ENCODE data around the gene VPS9D1. TPM values are rescaled to one million over a fixed set of nuclear protein-coding genes. Genes with fewer than 3 reads are reported as not detected.

Gene VPS9D1
- polyA plus RNA-seq, 3 donors, result 1.2 to 29.7 (median 1.6) TPM

DNA sequence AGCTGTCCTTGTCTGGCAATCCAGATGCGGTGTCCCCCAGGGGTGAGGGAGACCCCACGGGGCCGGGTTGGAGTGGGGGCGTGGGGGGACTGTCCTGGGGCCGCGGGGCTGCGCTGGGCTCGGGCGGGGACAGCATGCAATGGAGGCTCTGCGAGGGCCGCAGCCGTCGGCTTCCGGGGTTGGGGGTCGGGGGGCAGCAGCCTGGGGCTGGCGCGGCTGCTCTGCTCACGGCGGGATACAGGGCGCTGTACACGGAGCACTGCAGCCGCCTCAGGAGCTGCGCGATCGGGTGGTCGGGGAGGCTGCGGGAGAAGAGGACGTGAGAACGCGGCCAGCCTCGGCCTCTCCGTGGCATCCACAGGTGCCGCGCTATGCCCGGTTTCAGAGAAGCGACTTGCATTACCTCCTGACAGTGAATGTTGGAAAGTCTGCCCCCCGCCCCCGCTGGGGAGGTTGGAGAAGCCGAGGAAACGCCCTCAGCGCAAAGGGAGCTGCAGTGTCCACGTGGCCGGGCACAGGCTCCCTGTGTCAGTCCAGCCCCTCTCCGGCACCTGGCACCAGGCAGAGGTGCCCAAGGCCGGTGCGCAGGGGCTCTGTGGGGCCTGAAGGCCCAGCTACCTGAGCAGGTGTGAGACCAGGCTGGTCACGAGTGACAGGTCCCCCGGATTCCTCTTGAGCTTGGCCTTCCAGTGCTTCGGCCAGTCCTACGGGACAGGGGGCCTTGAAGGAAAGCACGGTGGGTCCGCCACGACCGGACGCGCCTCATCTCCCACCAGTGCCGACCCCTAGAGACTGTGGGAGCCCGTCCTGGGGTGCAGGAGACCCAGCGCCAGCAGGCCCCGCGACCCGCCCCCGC, 9.8 kb downstream of the VPS9D1 start:
- H3K4me1 Mint-ChIP-seq, result peaks cover 11% of the 10 kb centered on the region
- no peak for DNase-seq
- Histone ChIP-seq H3K79me2 (ENCODE audit: insufficient read depth, low read length) (no peaks in the 10 kb centered on the region), H3K4me2 (replicated peaks; ENCODE audit: extremely low read depth, low read length, poor library complexity, severe bottlenecking) (peak overlapping the region; percentile 74), H3K4me1 (ENCODE audit: control insufficient read depth in 1 of 2, insufficient read depth in 2 of 2, low read length in 2 of 2) (peaks cover 16 to 17% of the 10 kb centered on the region in 2 donors), H3K9me3 (replicated peaks in 1 of 2; ENCODE audit: control insufficient read depth in 1 of 2, insufficient read depth in 1 of 2, low read length in 2 of 2) (no peaks in the 10 kb centered on the region), H4K20me1 (ENCODE audit: insufficient read depth, low read length) (no peaks in the 10 kb centered on the region), H2AFZ (ENCODE audit: insufficient read depth, low read depth, low read length, poor library complexity, severe bottlenecking) (no peak overlapping the region), H3K27ac (ENCODE audit: low read depth in 1 of 2, low read length in 2 of 2) (no peak overlapping the region), H3K9ac (ENCODE audit: insufficient read depth, low read length, poor library complexity, severe bottlenecking) (no peak overlapping the region), H3K4me3 (replicated peaks in 1 of 3; ENCODE audit: low read depth in 2 of 3, low read length in 3 of 3) (no peak overlapping the region), H3K27me3 (ENCODE audit: control insufficient read depth in 2 of 2, insufficient read depth in 2 of 2, low read length in 2 of 2) (peaks cover 0 to 12% of the 10 kb centered on the region in 2 donors), H3K36me3 (replicated peaks in 1 of 2; ENCODE audit: control insufficient read depth in 1 of 2, insufficient read depth in 2 of 2, low read length in 2 of 2) (peaks cover 9 to 18% of the 10 kb centered on the region in 2 donors)
- intact Hi-C loops (cut with micrococcal nuclease), result no loop called here
- TF ChIP-seq, protein P1, sequence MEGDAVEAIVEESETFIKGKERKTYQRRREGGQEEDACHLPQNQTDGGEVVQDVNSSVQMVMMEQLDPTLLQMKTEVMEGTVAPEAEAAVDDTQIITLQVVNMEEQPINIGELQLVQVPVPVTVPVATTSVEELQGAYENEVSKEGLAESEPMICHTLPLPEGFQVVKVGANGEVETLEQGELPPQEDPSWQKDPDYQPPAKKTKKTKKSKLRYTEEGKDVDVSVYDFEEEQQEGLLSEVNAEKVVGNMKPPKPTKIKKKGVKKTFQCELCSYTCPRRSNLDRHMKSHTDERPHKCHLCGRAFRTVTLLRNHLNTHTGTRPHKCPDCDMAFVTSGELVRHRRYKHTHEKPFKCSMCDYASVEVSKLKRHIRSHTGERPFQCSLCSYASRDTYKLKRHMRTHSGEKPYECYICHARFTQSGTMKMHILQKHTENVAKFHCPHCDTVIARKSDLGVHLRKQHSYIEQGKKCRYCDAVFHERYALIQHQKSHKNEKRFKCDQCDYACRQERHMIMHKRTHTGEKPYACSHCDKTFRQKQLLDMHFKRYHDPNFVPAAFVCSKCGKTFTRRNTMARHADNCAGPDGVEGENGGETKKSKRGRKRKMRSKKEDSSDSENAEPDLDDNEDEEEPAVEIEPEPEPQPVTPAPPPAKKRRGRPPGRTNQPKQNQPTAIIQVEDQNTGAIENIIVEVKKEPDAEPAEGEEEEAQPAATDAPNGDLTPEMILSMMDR (IDR thresholded peaks at IDR 0.05), result no peak
- no peak overlapping the region for H3K4me3 Mint-ChIP-seq
- H3K27ac Mint-ChIP-seq, result no peak overlapping the region
- H3K9me3 Mint-ChIP-seq, result peaks cover 0 to 2% (median 0%) of the 10 kb centered on the region in 7 donors
- 95% methylated on average over 46 of the region's 63 CpGs for WGBS (ENCODE audit: insufficient coverage)
- peaks cover 10 to 20% (median 16%) of the 10 kb centered on the region in 3 donors for H3K27me3 Mint-ChIP-seq (ENCODE audit: low read depth in 3 of 3)
- peaks cover 7 to 23% of the 10 kb centered on the region in 2 donors for H3K36me3 Mint-ChIP-seq

DNA sequence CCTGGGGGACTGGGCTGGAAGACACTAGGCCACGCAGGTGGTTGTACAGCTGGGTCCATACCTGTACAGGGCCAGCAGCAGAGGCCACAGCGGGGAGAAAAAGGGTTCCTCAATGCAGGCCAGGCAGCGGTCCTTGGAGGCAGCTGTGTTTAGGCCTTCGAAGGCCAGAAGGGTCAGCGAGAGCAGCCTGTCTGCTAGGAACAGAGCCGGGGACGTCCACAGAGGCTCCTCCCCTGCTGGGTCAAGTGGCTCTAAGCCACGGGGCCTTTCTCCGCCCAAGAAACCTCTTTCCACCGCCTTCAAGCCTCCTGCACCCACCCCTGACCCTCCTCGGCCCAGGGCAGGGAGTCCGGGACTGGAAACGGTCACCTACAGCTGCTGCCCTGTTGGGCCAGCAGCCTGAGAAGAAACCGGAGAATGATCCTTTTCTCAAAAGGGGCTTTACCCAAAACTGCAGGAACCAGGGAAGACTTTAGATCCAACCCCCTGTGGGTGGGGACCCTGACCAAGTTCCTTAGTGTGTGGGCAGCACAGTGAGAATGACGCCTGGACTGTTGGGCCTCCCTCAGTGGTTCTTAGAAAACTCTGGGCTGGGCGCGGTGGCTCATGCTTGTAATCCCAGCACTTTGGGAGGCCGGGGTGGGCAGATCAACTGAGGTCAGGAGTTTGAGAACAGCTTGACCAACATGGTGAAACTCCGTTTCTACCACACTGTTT, 10.8 kb downstream of the VPS9D1 start:
- TF ChIP-seq, protein P1 (IDR thresholded peaks at IDR 0.05), result no peak
- Histone ChIP-seq H3K9ac (ENCODE audit: insufficient read depth, low read length, poor library complexity, severe bottlenecking) (no peak overlapping the region), H3K79me2 (ENCODE audit: insufficient read depth, low read length) (no peaks in the 10 kb centered on the region), H3K4me3 (replicated peaks in 1 of 3; ENCODE audit: low read depth in 2 of 3, low read length in 3 of 3) (no peak overlapping the region), H3K4me1 (ENCODE audit: control insufficient read depth in 1 of 2, insufficient read depth in 2 of 2, low read length in 2 of 2) (peaks cover 17 to 20% of the 10 kb centered on the region in 2 donors), H3K27me3 (ENCODE audit: control insufficient read depth in 2 of 2, insufficient read depth in 2 of 2, low read length in 2 of 2) (peaks cover 0 to 12% of the 10 kb centered on the region in 2 donors), H3K27ac (ENCODE audit: low read depth in 1 of 2, low read length in 2 of 2) (no peak overlapping the region), H3K9me3 (replicated peaks in 1 of 2; ENCODE audit: control insufficient read depth in 1 of 2, insufficient read depth in 1 of 2, low read length in 2 of 2) (no peaks in the 10 kb centered on the region), H4K20me1 (ENCODE audit: insufficient read depth, low read length) (no peaks in the 10 kb centered on the region), H3K4me2 (replicated peaks; ENCODE audit: extremely low read depth, low read length, poor library complexity, severe bottlenecking) (no peak overlapping the region), H2AFZ (ENCODE audit: insufficient read depth, low read depth, low read length, poor library complexity, severe bottlenecking) (no peak overlapping the region), H3K36me3 (replicated peaks in 1 of 2; ENCODE audit: control insufficient read depth in 1 of 2, insufficient read depth in 2 of 2, low read length in 2 of 2) (peaks cover 9 to 18% of the 10 kb centered on the region in 2 donors)
- Mint-ChIP-seq H3K36me3 (peaks cover 7 to 23% of the 10 kb centered on the region in 2 donors), H3K4me1 (peaks cover 13% of the 10 kb centered on the region), H3K27ac (no peak overlapping the region), H3K4me3 (no peak overlapping the region), H3K27me3 (ENCODE audit: low read depth in 3 of 3) (peaks cover 11 to 24% (median 24%) of the 10 kb centered on the region in 3 donors), H3K9me3 (peaks cover 0 to 2% (median 0%) of the 10 kb centered on the region in 7 donors)
- no peak for DNase-seq
- intact Hi-C loops (cut with micrococcal nuclease), result no loop called here
- WGBS (ENCODE audit: insufficient coverage), result 97% methylated on average over 11 of the region's 19 CpGs

Measured in CD14-positive monocyte (primary cell).